Hindlimb muscle (tissue), 1 donor: Measurements from ENCODE around the gene SNAPC2. TPM values are rescaled to one million over a fixed set of nuclear protein-coding genes. Genes with fewer than 3 reads are reported as not detected.
"Not testable (repeated sequence)": the region's sequence is repeated elsewhere in the genome, so short reads cannot be mapped to it uniquely, and the experiment has no call there.

Experiments
- DNase-seq: peaks from one replicate; pipeline ENCODE4 v3.0.0-alpha.2; 2013
- polyA plus RNA-seq: library from polyadenylated mRNA; unstranded; fragments of 120-200 nt; gene quantifications from one replicate; pipeline ENCODE4 v1.2.1, GENCODE V29; 2013; ENCODE audit not compliant: insufficient read length

Gene SNAPC2
- polyA plus RNA-seq, 1 donor, result 22.8 TPM

DNA sequence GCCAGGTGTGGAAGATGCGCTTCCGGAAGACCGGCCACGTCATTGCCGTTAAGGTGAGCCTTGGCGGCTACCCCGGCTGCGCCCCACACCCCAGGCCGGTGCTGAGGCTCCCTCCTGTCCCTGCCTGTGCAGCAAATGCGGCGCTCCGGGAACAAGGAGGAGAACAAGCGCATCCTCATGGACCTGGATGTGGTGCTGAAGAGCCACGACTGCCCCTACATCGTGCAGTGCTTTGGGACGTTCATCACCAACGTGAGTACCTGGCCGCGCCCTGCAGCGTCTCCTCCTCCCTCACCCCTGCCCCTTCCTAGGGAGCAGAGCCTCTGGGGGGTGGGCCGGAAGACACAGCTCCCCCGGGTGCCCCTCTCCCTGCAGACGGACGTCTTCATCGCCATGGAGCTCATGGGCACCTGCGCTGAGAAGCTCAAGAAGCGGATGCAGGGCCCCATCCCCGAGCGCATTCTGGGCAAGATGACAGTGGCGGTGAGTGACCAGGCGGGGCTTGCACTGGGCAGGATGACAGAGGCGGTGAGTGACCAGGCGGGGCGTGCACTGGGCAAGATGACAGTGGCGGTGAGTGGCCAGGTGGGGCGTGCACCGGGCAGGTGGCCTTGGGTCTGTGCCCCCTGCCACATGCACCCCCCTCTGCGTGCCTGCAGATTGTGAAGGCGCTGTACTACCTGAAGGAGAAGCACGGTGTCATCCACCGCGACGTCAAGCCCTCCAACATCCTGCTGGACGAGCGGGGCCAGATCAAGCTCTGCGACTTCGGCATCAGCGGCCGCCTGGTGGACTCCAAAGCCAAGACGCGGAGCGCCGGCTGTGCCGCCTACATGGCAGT lies 9.6 kb upstream of the SNAPC2 start:
- DNase-seq, result no peak

- no peak for DNase-seq
Observed at GRCh38 chr19:7911508-7912143, 8.5 kb upstream of the SNAPC2 start.

DNA sequence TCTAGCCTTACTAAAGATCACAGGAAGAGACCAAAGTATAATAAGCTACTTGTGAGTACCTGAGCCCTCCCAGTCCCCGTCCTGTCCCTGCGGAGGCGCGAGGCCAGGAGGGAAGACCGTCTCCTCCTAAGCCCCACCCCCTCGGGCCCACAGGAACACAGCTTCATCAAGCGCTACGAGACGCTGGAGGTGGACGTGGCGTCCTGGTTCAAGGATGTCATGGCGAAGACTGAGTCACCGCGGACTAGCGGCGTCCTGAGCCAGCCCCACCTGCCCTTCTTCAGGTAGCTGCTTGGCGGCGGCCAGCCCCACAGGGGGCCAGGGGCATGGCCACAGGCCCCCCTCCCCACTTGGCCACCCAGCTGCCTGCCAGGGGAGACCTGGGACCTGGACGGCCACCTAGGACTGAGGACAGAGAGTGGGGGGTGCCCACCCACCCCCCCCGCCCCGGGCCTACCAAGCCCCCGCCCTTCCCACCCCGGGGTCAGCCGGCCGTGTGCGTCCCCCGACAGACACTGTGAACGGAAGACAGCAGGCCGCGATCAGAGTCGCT lies 7.9 kb upstream of the SNAPC2 start:
- no peak for DNase-seq

GRCh38 chr19:7912697-7913564 lies 7.2 kb upstream of the SNAPC2 start:
- DNase-seq, result no peak

GRCh38 chr19:7913652-7914051 lies 6.5 kb upstream of the SNAPC2 start:
- no peak for DNase-seq

DNA sequence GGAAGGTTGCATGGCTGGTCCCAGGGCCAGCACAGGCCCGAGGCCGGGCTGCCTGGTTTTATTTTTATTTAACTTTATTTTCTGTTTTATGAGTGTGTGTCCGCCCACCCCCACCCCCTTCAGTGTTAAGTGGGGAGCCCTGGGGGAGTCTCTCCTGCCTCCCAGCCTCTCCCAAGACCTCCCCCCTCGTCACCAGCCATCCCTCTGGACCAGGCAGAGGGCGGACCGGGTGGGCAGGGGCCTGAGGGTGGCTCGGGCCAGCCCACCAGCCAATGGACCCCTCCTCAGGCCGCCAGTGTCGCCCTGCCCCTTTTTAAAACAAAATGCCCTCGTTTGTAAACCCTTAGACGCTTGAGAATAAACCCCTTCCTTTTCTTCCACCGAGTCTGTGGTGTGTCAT lies 6.0 kb upstream of the SNAPC2 start:
- no peak for DNase-seq

DNA sequence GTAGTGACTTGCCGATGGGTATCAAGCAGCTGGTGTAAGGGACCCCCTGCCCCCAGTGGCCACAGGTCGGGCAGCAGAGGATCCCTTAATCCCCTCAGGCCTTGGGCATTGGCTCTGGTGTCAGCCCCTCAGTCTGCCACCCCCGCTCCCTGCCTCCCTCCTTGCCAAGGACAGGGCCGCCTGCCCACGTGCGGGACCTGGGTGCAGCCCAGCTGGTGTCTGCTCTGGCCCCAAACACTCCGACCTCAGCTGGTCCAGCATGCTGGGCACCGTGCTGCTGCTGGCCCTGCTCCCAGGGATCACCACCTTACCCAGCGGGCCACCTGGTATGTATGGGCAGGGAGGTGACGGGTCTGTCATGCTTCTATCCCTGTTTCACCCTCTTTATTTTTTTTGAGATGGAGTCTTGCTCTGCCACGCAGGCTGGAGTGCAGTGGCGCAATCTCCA lies 5.5 kb upstream of the SNAPC2 start, which contains the start of gene TGFBR3L:
TGFBR3L (plus strand) TSS at position 233 of the 448 bp plus-strand sequence.
- no peak for DNase-seq

DNA sequence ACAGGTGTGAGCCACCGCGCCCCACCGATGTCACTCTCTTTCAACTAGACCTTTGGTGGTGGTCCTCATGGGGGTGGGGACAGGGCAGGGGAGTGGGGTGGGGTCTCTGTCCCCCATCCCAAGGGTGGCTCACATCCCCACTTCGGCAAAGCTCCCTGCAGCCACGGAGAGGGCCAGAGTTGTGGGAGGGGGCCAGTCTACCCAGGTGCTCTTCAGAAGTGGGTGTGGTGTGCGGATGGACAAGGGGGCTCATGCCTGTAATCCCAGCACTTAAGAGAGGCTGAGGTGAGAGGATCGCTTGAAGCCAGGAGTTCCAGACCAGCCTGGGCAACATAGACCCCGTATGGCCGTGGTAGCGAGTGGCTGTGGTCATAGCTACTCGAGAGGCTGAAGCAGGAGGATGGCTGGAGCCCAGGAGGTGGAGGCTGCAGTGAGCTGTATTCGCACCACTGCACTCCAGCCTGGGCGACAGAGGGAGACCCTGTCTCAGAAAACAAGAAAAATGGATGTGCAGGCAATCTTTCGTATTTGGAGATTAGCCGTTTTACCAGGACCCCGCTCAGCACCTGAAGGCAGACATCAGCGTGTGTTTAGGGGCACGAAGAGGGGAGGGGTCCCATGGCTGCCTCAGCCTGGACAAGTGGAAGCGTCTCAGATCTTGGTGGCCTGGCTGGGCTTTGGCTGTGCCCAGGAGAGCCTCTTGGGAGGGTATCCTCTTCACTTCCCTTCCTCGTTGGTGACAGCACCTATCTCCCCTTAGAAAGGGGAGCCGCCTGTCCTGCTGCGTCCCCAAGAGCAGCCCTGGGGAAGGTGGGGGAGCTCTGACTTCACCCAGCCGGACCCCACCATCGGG lies 4.7 kb upstream of the SNAPC2 start:
- DNase-seq, result no peak

GRCh38 chr19:7916103-7916954 lies 3.8 kb upstream of the SNAPC2 start:
- no peak for DNase-seq

GRCh38 chr19:7916955-7917266 lies 3.2 kb upstream of the SNAPC2 start:
- no peak for DNase-seq

- no peak for DNase-seq
Observed at GRCh38 chr19:7917267-7918061, 2.7 kb upstream of the SNAPC2 start.

DNA sequence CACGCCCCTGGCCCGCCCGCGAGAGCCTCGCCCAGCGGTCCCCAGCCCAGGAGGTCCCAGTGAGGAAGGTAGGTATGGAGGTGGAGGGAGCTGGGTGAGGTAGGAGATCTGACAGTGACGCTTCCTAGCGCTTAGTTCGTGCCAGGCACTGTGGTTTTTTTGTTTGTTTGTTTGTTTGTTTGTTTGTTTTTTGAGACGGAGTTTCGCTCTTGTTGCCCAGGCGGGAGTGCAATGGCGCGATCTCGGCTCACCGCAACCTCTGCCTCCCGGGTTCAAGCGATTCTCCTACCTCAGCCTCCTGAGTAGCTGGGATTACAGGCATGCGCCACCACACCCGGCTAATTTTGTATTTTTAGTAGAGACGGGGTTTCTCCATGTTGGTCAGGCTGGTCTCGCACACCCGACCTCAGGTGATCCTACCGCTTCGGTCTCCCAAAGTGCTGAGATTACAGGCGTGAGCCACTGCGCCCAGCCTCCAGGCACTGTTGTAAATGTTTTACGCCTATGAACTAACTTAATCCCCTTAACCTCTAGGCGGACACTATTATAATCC lies 2.0 kb upstream of the SNAPC2 start:
- DNase-seq, result not testable (repeated sequence)

DNA sequence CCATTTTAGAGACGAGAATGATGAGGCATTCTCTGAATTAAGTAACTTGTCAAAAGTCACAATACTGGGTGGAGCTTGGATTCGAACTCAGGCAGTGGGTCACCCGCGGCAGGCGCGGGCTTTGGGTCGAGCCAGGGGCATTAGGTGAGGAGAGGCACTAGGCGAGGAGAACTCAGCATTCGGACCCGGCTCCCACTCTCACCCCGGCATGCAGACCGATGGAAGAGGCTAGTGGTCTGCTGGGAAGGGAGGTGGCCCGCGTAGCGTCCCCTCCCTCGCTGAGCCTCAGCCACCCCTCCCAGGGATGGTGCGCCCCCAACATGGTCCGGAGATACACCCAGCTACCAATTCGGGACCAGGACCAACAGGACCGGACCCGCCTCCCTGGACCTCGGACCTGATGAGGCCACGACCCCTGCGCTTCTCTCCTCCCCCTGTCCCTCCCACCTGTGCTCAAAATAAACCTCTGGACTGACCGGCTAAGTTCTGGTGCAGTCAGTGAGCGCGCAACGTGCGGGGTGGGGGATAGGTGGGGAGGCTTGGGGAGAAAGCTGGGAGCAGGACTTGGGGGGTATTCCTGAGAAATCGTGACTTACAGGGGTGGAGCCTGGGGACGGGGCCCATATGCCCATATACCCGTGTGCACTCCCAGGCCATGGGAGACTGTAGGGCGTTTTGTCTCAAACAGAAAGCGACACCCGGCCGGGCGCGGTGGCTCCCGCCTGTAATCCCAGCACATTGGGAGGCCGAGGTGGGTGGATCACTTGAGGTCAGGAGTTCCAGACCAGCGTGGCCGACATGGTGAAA lies 1.3 kb upstream of the SNAPC2 start:
- DNase-seq, result no peak

DNA sequence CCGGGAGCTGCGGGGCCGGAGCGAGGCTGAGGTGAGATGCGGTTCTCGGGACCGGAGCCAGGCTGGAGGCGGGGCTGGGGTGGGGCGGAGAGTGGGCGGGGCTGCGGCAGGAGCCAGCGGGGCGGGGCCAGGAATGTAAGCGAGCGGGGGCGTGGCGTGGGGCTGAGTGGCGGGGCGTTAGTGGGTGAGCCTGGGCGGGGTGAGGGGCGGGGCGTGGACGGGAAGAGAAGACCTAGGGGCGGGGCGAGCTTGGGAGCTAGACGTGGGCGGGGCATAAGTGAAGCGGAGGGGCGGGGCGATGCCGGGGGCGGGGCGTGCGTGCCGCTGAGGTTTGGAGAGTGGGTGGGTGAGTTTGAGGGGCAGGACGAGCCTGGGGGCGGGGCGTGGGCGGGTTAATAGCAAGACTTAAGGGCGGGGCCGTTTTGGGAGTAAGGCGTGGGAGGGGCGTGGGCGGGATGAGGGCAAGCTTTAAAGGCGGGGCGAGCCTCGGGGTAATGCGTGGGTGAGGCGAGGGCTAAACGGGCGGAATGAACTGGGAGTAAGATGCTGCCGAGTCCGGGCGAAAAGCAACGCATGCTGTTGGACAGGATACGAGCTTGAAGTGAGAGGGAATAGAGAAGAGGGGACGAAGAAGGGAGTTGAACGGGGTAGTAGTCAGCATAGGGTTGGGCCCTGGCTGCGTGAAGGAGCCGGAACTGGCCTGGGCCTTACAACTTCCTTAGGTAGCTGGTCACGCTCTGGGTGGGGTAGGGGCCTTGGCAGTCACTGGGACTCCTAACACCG lies 572 bp downstream of the SNAPC2 start:
- DNase-seq, result peak; percentile 95

DNA sequence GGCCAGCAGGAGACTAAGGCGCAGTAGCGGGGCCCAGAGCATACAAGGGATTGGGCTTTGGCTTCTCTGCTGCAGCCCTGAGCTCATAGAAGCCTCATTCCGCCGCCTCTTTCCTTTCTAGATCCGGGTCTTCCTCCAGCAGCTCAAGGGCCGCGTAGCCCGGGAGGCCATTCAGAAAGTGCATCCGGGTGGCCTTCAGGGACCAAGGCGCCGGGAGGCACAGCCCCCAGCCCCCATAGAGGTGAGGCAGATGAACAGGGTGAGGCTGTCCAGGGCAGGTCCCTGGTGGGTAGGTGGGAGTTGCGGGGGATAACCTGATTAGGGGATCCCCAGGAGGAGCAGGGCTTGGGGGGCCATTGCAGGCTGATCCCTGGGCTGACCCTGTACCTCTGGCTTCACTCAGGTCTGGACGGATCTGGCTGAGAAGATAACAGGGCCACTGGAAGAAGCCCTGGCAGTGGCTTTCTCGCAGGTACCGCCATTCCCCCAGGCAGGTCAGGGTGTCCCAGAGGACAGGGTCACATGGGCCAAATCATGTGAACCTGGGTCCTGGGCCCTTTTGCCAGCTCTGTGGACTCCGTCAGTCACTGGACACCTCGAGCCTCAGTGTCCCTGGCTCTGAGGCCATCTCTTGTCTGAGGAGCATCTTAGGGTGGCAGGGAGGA lies 1.3 kb downstream of the SNAPC2 start:
- no peak for DNase-seq

DNA sequence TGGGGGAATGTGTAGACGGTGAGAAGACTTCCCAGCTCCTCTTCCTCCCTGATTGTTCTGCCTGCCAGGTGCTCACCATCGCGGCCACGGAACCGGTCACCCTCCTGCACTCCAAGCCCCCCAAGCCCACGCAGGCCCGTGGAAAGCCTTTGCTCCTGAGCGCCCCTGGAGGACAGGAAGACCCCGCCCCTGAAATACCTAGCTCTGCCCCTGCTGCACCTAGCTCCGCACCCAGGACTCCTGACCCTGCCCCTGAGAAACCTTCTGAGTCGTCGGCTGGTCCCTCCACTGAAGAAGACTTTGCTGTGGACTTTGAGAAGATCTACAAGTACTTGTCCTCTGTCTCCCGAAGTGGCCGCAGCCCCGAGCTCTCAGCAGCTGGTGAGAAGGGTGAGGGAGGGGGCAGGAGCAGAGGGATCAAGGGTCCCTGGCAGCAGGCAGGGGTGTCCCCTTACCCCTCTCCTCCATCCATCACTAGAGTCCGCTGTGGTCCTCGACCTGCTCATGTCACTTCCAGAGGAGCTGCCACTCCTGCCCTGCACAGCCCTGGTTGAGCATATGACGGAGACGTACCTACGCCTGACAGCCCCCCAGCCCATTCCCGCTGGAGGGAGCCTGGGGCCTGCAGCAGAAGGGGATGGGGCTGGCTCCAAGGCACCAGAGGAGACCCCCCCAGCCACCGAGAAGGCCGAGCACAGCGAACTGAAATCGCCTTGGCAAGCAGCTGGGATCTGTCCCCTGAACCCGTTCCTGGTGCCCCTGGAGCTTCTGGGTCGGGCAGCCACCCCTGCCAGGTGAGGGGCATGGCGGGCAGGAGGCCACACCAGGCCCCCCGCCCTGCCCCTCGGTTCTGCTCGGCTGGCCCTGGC lies 2.1 kb downstream of the SNAPC2 start:
- DNase-seq, result no peak
